Measurements from ENCODE around the gene GALNT17.

The GALNT17 gene

GRCh38 chr7:71645836-71646235 is 513.9 kb downstream of the GALNT17 start:
- no peak overlapping the region for H2AK5ac ChIP-seq (ENCODE audit: low read length, severe bottlenecking)
- no peaks in the 10 kb centered on the region for H3K36me3 ChIP-seq (ENCODE audit: control insufficient read depth in 1 of 2, insufficient read depth in 2 of 2, low read depth in 1 of 2, low read length in 2 of 2)
- H2BK5ac ChIP-seq (ENCODE audit: low read depth, low read length, poor library complexity, severe bottlenecking), result no peak overlapping the region
- no peak overlapping the region for H3K14ac ChIP-seq (ENCODE audit: low read length in 2 of 2)
- no peak overlapping the region for H2BK120ac ChIP-seq (ENCODE audit: low read depth, low read length)
- H3K4me3 ChIP-seq (ENCODE audit: insufficient read depth in 1 of 2, low read depth in 1 of 2, low read length in 2 of 2), result no peak overlapping the region
- no peak overlapping the region for H3K4me2 ChIP-seq (ENCODE audit: low read length, poor library complexity, severe bottlenecking)
- no peak overlapping the region for H3K18ac ChIP-seq (ENCODE audit: low read depth in 1 of 2, low read length in 2 of 2)
- H2BK15ac ChIP-seq (ENCODE audit: low read depth, poor library complexity, severe bottlenecking), result no peak overlapping the region
- H3K9ac ChIP-seq (ENCODE audit: low read length), result no peak overlapping the region
- H3K4me1 ChIP-seq (ENCODE audit: control insufficient read depth, insufficient read depth, low read depth, low read length), result no peaks in the 10 kb centered on the region
- no peak overlapping the region for H3K4ac ChIP-seq (ENCODE audit: low read depth in 1 of 2, low read length in 2 of 2)
- H3K23ac ChIP-seq (ENCODE audit: low read length in 2 of 2), result no peak overlapping the region
- no peak overlapping the region for H4K8ac ChIP-seq (ENCODE audit: low read length)
- H2AFZ ChIP-seq (ENCODE audit: low read depth, low read length), result no peak overlapping the region
- whole genome bisulfite sequencing, result 66% methylated on average over 3 of the region's 4 CpGs
- no peak overlapping the region for H2BK12ac ChIP-seq (ENCODE audit: low read length in 2 of 2)
- H3K27me3 ChIP-seq (ENCODE audit: control insufficient read depth in 1 of 2, insufficient read depth in 1 of 2, low read length in 2 of 2), result no peaks in the 10 kb centered on the region
- no peak for DNase-seq
- no peaks in the 10 kb centered on the region for H3K79me1 ChIP-seq (replicated peaks; ENCODE audit: low read length, poor library complexity, severe bottlenecking)
- H3K9me3 ChIP-seq (ENCODE audit: control insufficient read depth, low read length), result peaks cover 27% of the 10 kb centered on the region
- no peak overlapping the region for H4K91ac ChIP-seq (ENCODE audit: low read length)
- no peak overlapping the region for H3K27ac ChIP-seq (ENCODE audit: low read length, poor library complexity, severe bottlenecking)

GRCh38 chr7:71649812-71650211 is 517.9 kb downstream of the GALNT17 start:
- Histone ChIP-seq H3K4ac (ENCODE audit: low read depth in 1 of 2, low read length in 2 of 2) (no peak overlapping the region), H3K4me3 (ENCODE audit: insufficient read depth in 1 of 2, low read depth in 1 of 2, low read length in 2 of 2) (no peak overlapping the region), H3K14ac (ENCODE audit: low read length in 2 of 2) (no peak overlapping the region), H3K23ac (ENCODE audit: low read length in 2 of 2) (no peak overlapping the region), H2AK5ac (ENCODE audit: low read length, severe bottlenecking) (no peak overlapping the region), H2BK5ac (ENCODE audit: low read depth, low read length, poor library complexity, severe bottlenecking) (no peak overlapping the region), H3K27ac (ENCODE audit: low read length, poor library complexity, severe bottlenecking) (no peak overlapping the region), H3K9ac (ENCODE audit: low read length) (no peak overlapping the region), H3K27me3 (ENCODE audit: control insufficient read depth in 1 of 2, insufficient read depth in 1 of 2, low read length in 2 of 2) (no peaks in the 10 kb centered on the region), H2BK120ac (ENCODE audit: low read depth, low read length) (no peak overlapping the region), H3K4me2 (ENCODE audit: low read length, poor library complexity, severe bottlenecking) (no peak overlapping the region), H3K9me3 (ENCODE audit: control insufficient read depth, low read length) (peaks cover 27% of the 10 kb centered on the region), H2BK12ac (ENCODE audit: low read length in 2 of 2) (no peak overlapping the region), H4K91ac (ENCODE audit: low read length) (no peak overlapping the region), H3K4me1 (ENCODE audit: control insufficient read depth, insufficient read depth, low read depth, low read length) (no peaks in the 10 kb centered on the region), H4K8ac (ENCODE audit: low read length) (no peak overlapping the region), H2BK15ac (ENCODE audit: low read depth, poor library complexity, severe bottlenecking) (no peak overlapping the region), H3K79me1 (replicated peaks; ENCODE audit: low read length, poor library complexity, severe bottlenecking) (no peaks in the 10 kb centered on the region), H3K18ac (ENCODE audit: low read depth in 1 of 2, low read length in 2 of 2) (no peak overlapping the region), H2AFZ (ENCODE audit: low read depth, low read length) (peak overlapping the region; percentile 27), H3K36me3 (ENCODE audit: control insufficient read depth in 1 of 2, insufficient read depth in 2 of 2, low read depth in 1 of 2, low read length in 2 of 2) (no peaks in the 10 kb centered on the region)
- DNase-seq, result no peak
- 33% methylated on average over 1 of the region's 1 CpG for WGBS

- Histone ChIP-seq H3K14ac (ENCODE audit: low read length in 2 of 2) (no peak overlapping the region), H3K9ac (ENCODE audit: low read length) (no peak overlapping the region), H3K27me3 (ENCODE audit: control insufficient read depth in 1 of 2, insufficient read depth in 1 of 2, low read length in 2 of 2) (no peaks in the 10 kb centered on the region), H3K27ac (ENCODE audit: low read length, poor library complexity, severe bottlenecking) (no peak overlapping the region), H3K4me1 (ENCODE audit: control insufficient read depth, insufficient read depth, low read depth, low read length) (no peaks in the 10 kb centered on the region), H3K9me3 (ENCODE audit: control insufficient read depth, low read length) (peaks cover 23% of the 10 kb centered on the region), H2BK120ac (ENCODE audit: low read depth, low read length) (no peak overlapping the region), H3K4me3 (ENCODE audit: insufficient read depth in 1 of 2, low read depth in 1 of 2, low read length in 2 of 2) (no peak overlapping the region), H2BK12ac (ENCODE audit: low read length in 2 of 2) (no peak overlapping the region), H3K4me2 (ENCODE audit: low read length, poor library complexity, severe bottlenecking) (no peak overlapping the region), H3K4ac (ENCODE audit: low read depth in 1 of 2, low read length in 2 of 2) (no peak overlapping the region), H3K36me3 (ENCODE audit: control insufficient read depth in 1 of 2, insufficient read depth in 2 of 2, low read depth in 1 of 2, low read length in 2 of 2) (no peaks in the 10 kb centered on the region), H2BK15ac (ENCODE audit: low read depth, poor library complexity, severe bottlenecking) (no peak overlapping the region), H2AFZ (ENCODE audit: low read depth, low read length) (no peak overlapping the region), H2AK5ac (ENCODE audit: low read length, severe bottlenecking) (no peak overlapping the region), H3K79me1 (replicated peaks; ENCODE audit: low read length, poor library complexity, severe bottlenecking) (no peaks in the 10 kb centered on the region), H3K18ac (ENCODE audit: low read depth in 1 of 2, low read length in 2 of 2) (no peak overlapping the region), H4K91ac (ENCODE audit: low read length) (no peak overlapping the region), H2BK5ac (ENCODE audit: low read depth, low read length, poor library complexity, severe bottlenecking) (no peak overlapping the region), H4K8ac (ENCODE audit: low read length) (no peak overlapping the region), H3K23ac (ENCODE audit: low read length in 2 of 2) (no peak overlapping the region)
- WGBS, result 78% methylated on average over 2 of the region's 2 CpGs
- no peak for DNase-seq
Observed at GRCh38 chr7:71650653-71651337, 518.9 kb downstream of the GALNT17 start.

- Histone ChIP-seq H3K27me3 (ENCODE audit: control insufficient read depth in 1 of 2, insufficient read depth in 1 of 2, low read length in 2 of 2) (no peaks in the 10 kb centered on the region), H3K9ac (ENCODE audit: low read length) (no peak overlapping the region), H4K91ac (ENCODE audit: low read length) (no peak overlapping the region), H3K14ac (ENCODE audit: low read length in 2 of 2) (no peak overlapping the region), H2BK120ac (ENCODE audit: low read depth, low read length) (no peak overlapping the region), H3K4me3 (ENCODE audit: insufficient read depth in 1 of 2, low read depth in 1 of 2, low read length in 2 of 2) (no peak overlapping the region), H3K9me3 (ENCODE audit: control insufficient read depth, low read length) (peaks cover 22% of the 10 kb centered on the region), H3K18ac (ENCODE audit: low read depth in 1 of 2, low read length in 2 of 2) (no peak overlapping the region), H3K36me3 (ENCODE audit: control insufficient read depth in 1 of 2, insufficient read depth in 2 of 2, low read depth in 1 of 2, low read length in 2 of 2) (no peaks in the 10 kb centered on the region), H3K4me1 (ENCODE audit: control insufficient read depth, insufficient read depth, low read depth, low read length) (no peaks in the 10 kb centered on the region), H3K79me1 (replicated peaks; ENCODE audit: low read length, poor library complexity, severe bottlenecking) (no peaks in the 10 kb centered on the region), H3K27ac (ENCODE audit: low read length, poor library complexity, severe bottlenecking) (no peak overlapping the region), H2BK12ac (ENCODE audit: low read length in 2 of 2) (no peak overlapping the region), H3K4me2 (ENCODE audit: low read length, poor library complexity, severe bottlenecking) (no peak overlapping the region), H4K8ac (ENCODE audit: low read length) (no peak overlapping the region), H2AFZ (ENCODE audit: low read depth, low read length) (no peak overlapping the region), H2BK5ac (ENCODE audit: low read depth, low read length, poor library complexity, severe bottlenecking) (no peak overlapping the region), H3K4ac (ENCODE audit: low read depth in 1 of 2, low read length in 2 of 2) (no peak overlapping the region), H2AK5ac (ENCODE audit: low read length, severe bottlenecking) (no peak overlapping the region), H3K23ac (ENCODE audit: low read length in 2 of 2) (no peak overlapping the region), H2BK15ac (ENCODE audit: low read depth, poor library complexity, severe bottlenecking) (no peak overlapping the region)
- no peak for DNase-seq
- WGBS, result 87% methylated on average over 8 of the region's 8 CpGs
Observed at GRCh38 chr7:71652510-71652909, 520.6 kb downstream of the GALNT17 start.
